Activated CD8-positive, alpha-beta memory T cell treated with anti-CD3 and anti-CD28 coated beads, Interleukin-2, amount 10 ng/mL, durations not matched to agents 7 days and 5 days (primary cell): ENCODE results near the gene NPNT. TPM values are rescaled to one million over a fixed set of nuclear protein-coding genes. Genes with fewer than 3 reads are reported as not detected.
"Not testable (repeated sequence)": the region's sequence is repeated elsewhere in the genome, so short reads cannot be mapped to it uniquely, and the experiment has no call there.

Experiments used
- ATAC-seq: fragments of 150-1000 bp; cut with Tn5 transposase; one replicate; pipeline ENCODE4 v1.10.0; 2021; ENCODE audit warnings: moderate library complexity
- CTCF ChIA-PET: fragments of 350-600 bp; sonication (Branson Sonifier 250); formaldehyde crosslinking; loops from one replicate; lab custom pipeline; 2021; ENCODE audit warnings: antibody characterized with exemption; lab: Charles Lee
- DNase-seq: peaks from one replicate; pipeline ENCODE4 v3.0.0-alpha.2; 2020
- H3K27ac Mint-ChIP-seq: one replicate; pipeline ENCODE4 v1.8.0; 2021; ENCODE audit warnings: mild to moderate bottlenecking, mixed read lengths
- H3K27me3 Mint-ChIP-seq: one replicate; pipeline ENCODE4 v1.8.0; 2021; ENCODE audit warnings: mixed read lengths
- H3K36me3 Mint-ChIP-seq: one replicate; pipeline ENCODE4 v1.8.0; 2021; ENCODE audit warnings: mild to moderate bottlenecking, mixed read lengths
- H3K4me1 Mint-ChIP-seq: one replicate; pipeline ENCODE4 v1.8.0; 2021; ENCODE audit warnings: mixed read lengths
- H3K4me3 Mint-ChIP-seq: one replicate; pipeline ENCODE4 v1.8.0; 2021; ENCODE audit warnings: mild to moderate bottlenecking, moderate library complexity, mixed read lengths
- H3K9me3 Mint-ChIP-seq: one replicate; pipeline ENCODE4 v1.8.0; 2022; ENCODE audit warnings: low read depth, mixed read lengths
- total RNA-seq, 2 experiments: library from RNA; stranded (reverse); gene quantifications; one replicate each; pipeline ENCODE4 v1.2.3, GENCODE V29; 2021

Gene NPNT, protein sequence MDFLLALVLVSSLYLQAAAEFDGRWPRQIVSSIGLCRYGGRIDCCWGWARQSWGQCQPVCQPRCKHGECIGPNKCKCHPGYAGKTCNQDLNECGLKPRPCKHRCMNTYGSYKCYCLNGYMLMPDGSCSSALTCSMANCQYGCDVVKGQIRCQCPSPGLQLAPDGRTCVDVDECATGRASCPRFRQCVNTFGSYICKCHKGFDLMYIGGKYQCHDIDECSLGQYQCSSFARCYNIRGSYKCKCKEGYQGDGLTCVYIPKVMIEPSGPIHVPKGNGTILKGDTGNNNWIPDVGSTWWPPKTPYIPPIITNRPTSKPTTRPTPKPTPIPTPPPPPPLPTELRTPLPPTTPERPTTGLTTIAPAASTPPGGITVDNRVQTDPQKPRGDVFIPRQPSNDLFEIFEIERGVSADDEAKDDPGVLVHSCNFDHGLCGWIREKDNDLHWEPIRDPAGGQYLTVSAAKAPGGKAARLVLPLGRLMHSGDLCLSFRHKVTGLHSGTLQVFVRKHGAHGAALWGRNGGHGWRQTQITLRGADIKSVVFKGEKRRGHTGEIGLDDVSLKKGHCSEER
- not detected for total RNA-seq

DNA sequence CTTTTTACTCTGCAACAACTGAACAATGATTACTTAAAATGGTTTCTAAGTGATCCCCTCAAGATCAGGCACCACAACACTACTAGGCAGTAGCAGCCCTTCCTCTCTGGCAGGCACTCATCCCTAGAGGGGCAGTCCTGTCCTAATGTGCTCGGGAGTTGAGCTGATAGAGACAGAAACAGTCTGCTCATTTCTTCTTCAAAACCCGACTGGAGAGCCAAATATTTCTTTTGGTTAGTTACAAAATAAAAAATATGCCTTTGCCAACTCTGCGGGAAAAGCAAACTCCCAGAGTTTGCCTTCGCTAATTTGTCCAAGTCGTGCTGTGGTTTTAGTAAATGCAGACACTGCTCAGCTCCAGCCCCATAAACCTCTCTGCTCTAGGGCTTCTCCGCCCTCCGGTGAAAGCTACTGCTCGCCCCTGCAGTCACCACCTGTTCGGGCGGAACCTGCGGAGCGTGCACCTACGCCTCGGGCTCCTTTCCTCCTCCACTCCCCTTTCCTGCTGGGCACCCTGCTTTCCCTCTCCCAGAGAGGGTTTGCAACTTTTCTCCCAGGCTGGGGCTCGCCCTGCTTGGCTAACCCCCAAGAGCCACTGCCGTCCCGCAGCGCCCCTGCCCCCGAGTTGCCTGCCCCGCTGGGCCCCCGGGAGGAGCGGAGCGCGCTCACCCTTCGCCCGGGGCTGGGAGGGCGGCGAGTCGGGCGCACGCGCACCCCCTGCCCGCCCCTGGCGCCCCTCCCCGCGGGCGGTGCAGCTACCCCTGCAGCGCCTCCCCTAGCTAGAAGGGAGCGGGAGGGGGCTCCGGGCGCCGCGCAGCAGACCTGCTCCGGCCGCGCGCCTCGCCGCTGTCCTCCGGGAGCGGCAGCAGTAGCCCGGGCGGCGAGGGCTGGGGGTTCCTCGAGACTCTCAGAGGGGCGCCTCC is at the start of gene NPNT:
Gene NPNT, plus strand, starts transcription at position 812 of the 923 bp plus-strand sequence. CDS start 182 bp downstream, outside the sequence.
- DNase-seq (no peak), ATAC-seq (no peak)
- Mint-ChIP-seq H3K27ac (no peak within 1 kb of the TSS), H3K4me1 (peaks cover 5% of the 10 kb centered on the region), H3K36me3 (no peaks in the 10 kb centered on the region), H3K4me3 (peak within 1 kb of the TSS; percentile 18), H3K27me3 (peaks cover 88% of the 10 kb centered on the region), H3K9me3 (no peaks in the 10 kb centered on the region)
- CTCF ChIA-PET: no interaction called here

DNA sequence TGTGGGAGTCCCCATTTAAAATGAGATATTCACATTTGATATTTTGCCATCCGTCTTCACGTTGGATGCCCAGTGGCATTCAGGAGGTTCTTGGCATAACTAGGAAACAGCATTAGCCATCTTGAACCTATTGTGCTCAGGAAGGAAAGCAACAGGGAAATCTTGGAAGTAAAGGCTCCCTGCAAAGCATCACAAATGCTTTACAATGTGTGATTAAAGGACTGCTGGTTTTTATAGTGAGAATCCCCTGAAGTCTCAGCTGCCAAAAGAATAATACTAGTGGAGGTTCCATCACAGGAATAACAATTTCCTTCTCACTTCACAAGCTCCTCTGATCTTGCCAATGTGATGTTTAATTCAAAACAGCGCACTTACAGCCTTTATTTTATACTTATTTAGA is 49.7 kb upstream of the NPNT start:
- Mint-ChIP-seq H3K27ac (no peak overlapping the region), H3K9me3 (no peaks in the 10 kb centered on the region), H3K36me3 (peaks cover 8% of the 10 kb centered on the region), H3K4me3 (no peak overlapping the region), H3K4me1 (no peaks in the 10 kb centered on the region), H3K27me3 (no peaks in the 10 kb centered on the region)
- CTCF ChIA-PET: no interaction called here
- ATAC-seq (no peak), DNase-seq (no peak)

DNA sequence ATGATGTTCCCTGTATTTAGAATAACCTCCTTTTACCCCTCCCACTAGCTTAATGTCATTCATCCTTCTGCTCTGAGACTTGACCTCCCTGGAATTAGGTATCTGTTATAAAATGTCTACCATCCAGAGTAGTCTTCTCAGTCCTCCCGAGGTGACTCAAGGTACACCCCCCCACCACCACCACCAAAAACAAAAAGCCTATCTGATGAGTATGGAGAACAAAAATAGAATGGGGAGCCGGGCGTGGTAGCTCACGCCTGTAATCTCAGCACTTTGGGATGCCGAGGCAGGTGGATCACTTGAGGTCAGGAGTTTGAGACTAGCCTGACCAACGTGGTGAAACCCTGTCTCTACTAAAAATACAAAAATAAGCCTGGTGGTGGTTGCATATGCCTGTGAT is 46.9 kb upstream of the NPNT start:
- H3K4me3 Mint-ChIP-seq, ATAC-seq, H3K4me1 Mint-ChIP-seq, H3K27me3 Mint-ChIP-seq, H3K36me3 Mint-ChIP-seq, DNase-seq, H3K27ac Mint-ChIP-seq, H3K9me3 Mint-ChIP-seq, CTCF ChIA-PET: not testable (repeated sequence)

DNA sequence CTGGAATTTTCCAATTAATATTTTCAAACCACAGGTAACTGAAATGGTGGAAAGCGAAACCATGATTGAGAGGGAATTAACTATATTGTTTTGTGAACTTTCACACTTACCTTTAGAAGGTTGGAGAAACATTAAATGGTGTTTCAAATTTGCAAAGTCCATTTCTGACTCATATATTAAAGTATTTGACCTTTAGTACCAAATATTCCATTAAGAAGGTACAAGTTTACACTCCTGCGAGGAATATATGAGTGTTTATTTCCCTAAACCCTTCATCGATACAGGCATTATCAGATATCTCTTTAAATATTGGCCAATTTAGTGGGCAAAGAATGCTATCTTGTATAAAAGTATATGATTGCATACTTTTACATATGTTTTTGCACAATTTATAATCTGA is 44.1 kb upstream of the NPNT start:
- no peak for DNase-seq
- no peaks in the 10 kb centered on the region for H3K4me1 Mint-ChIP-seq
- no peak overlapping the region for H3K27ac Mint-ChIP-seq
- CTCF ChIA-PET: no interaction called here
- H3K9me3 Mint-ChIP-seq: peaks cover 5% of the 10 kb centered on the region
- no peaks in the 10 kb centered on the region for H3K27me3 Mint-ChIP-seq
- H3K36me3 Mint-ChIP-seq: no peaks in the 10 kb centered on the region
- no peak overlapping the region for H3K4me3 Mint-ChIP-seq
- no peak for ATAC-seq

DNA sequence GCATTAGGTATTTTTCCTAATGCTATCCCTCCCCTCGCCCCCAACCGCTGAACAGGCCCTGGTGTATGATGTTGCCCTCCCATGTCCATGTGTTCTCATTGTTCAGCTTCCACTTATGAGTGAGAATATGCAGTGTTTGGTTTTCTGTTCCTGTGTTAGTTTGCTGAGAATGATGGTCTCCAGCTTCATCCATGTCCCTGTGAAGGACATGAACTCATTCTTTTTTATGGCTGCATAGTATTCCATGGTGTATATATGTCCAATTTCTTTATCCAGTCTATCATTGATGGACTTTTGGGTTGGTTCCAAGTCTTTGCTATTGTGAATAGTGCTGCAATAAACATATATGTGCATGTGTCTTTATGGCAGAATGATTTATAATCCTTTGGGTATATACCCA is 43.0 kb upstream of the NPNT start:
- H3K27me3 Mint-ChIP-seq, H3K9me3 Mint-ChIP-seq, H3K27ac Mint-ChIP-seq, ATAC-seq, CTCF ChIA-PET, H3K4me1 Mint-ChIP-seq, H3K36me3 Mint-ChIP-seq, H3K4me3 Mint-ChIP-seq, DNase-seq: not testable (repeated sequence)

DNA sequence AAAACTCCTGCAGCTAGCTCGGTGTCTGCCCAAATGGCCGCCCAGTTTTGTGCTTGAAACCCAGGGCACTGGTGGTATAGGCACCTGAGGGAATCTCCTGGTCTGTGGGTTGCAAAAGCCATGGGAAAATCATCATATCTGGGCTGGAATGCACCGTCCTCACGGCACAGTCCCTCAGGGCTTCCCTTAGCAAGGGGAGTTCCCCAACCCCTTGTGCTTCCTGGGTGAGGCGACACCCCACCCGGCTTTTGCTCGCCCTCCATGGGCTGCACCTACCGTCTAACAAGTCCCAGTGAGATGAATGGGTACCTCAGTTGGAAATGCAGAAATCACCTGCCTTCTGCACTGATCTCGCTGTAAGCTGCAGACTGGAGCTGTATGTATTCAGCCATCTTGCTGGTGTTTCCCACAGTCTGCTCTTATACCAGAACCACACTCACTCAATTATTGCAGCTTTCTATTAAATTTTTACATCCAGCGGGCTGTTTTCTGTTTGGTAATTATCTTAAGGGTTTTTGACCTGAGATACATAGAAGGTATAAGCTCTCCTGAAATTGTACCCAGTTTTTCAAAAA is 36.7 kb upstream of the NPNT start:
- CTCF ChIA-PET: no interaction called here
- Mint-ChIP-seq H3K9me3 (peaks cover 21% of the 10 kb centered on the region), H3K4me1 (no peaks in the 10 kb centered on the region), H3K27me3 (no peaks in the 10 kb centered on the region), H3K36me3 (peaks cover 4% of the 10 kb centered on the region), H3K27ac (no peak overlapping the region), H3K4me3 (no peak overlapping the region)
- no peak for DNase-seq
- no peak for ATAC-seq

DNA sequence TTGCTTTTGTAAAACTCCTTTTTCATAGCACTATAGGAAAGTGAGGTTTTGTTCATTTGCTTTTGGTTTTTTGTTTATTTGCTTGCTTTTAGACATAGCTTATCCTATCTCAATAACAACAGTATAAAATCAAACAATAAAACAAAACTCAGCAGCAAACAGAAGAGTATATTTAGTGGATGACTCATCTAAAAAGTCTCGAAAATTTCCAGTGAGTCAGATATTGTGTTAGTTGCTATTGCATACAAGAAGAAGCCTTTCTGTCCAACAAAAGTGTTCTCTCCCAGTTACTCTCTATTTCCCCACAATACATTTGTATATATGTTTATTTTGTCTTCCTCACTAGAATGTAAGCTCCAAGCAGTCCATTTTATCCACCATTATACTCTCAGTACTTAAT is 36.0 kb upstream of the NPNT start:
- ATAC-seq (no peak), DNase-seq (no peak)
- H3K4me3 Mint-ChIP-seq: no peak overlapping the region
- H3K4me1 Mint-ChIP-seq: no peaks in the 10 kb centered on the region
- peaks cover 4% of the 10 kb centered on the region for H3K36me3 Mint-ChIP-seq
- H3K27me3 Mint-ChIP-seq: no peaks in the 10 kb centered on the region
- H3K9me3 Mint-ChIP-seq: peaks cover 18% of the 10 kb centered on the region
- H3K27ac Mint-ChIP-seq: no peak overlapping the region
- CTCF ChIA-PET: no interaction called here

DNA sequence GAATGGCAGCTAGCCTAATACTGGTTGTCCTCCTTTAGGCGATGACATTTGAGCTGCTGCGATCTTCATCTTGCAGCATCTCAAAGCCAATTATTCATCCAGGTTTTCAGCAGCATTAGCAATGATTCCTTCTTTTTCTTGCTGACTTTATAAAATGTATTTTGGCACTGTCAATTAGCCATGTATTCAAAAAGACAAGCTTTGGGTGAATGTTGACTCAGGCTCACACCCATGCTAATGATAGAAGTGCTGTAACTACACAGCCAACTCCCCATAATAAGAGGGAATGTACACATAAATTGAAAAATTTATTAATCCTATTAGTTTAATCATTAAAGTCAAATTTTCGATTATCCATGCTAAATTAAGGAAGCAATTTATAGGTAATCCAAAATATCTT is 24.3 kb upstream of the NPNT start:
- ATAC-seq (no peak), DNase-seq (no peak)
- CTCF ChIA-PET: no interaction called here
- no peaks in the 10 kb centered on the region for H3K36me3 Mint-ChIP-seq
- no peak overlapping the region for H3K27ac Mint-ChIP-seq
- H3K9me3 Mint-ChIP-seq: no peaks in the 10 kb centered on the region
- H3K4me3 Mint-ChIP-seq: no peak overlapping the region
- peaks cover 6% of the 10 kb centered on the region for H3K27me3 Mint-ChIP-seq
- H3K4me1 Mint-ChIP-seq: no peaks in the 10 kb centered on the region

DNA sequence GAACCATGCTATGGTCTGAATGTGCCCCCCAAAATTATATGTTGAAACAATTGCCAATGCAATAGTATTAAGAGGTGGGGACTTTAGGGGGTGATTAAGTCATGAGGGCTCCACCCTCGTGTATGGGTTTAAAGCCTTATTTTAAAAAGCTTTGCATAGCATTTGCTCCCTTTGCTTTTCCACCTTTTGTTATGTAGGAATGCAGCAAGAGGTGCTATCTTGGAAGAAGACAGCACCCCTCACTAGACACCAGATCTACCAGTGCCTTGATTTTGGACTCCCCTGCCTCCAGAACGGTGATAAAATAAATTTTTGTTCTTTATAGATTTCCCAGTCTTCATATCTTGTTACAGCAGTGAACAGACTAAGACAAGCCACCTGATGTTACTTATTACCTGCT is 23.3 kb upstream of the NPNT start:
- CTCF ChIA-PET: interaction anchor here (1.0 kb wide), 1 partner anchor 11 kb away, joined by 3 read pairs; no protein-coding TSS in a partner anchor

DNA sequence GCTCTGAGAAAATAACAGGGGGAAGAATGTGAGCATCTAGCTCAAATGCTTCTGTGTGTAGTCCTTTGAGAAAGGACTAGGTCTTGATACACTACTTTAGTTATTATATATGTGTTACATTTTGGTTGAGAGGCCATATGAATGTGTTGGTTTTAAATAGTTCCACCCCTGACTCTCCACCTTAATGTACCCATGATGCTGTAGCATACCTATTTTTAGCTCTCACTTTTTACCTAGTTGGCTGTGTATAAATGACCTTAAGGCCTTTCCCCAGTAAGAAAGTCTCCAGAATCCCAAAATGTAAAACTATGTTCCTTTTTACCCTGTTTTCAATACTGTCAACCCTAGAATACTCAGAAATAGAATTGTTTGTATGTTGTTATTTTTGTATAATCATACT is 20.0 kb upstream of the NPNT start:
- no peak overlapping the region for H3K27ac Mint-ChIP-seq
- no peaks in the 10 kb centered on the region for H3K36me3 Mint-ChIP-seq
- H3K4me1 Mint-ChIP-seq: no peaks in the 10 kb centered on the region
- peaks cover 11% of the 10 kb centered on the region for H3K27me3 Mint-ChIP-seq
- CTCF ChIA-PET: no interaction called here
- H3K9me3 Mint-ChIP-seq: no peaks in the 10 kb centered on the region
- no peak for ATAC-seq
- DNase-seq: no peak
- H3K4me3 Mint-ChIP-seq: no peak overlapping the region

More for the DNA sequence above, 23.3 kb upstream of the NPNT start:
- Mint-ChIP-seq H3K27ac (no peak overlapping the region), H3K4me1 (no peaks in the 10 kb centered on the region), H3K9me3 (no peaks in the 10 kb centered on the region), H3K27me3 (peaks cover 6% of the 10 kb centered on the region), H3K36me3 (no peaks in the 10 kb centered on the region), H3K4me3 (no peak overlapping the region)
- ATAC-seq (no peak), DNase-seq (no peak)

DNA sequence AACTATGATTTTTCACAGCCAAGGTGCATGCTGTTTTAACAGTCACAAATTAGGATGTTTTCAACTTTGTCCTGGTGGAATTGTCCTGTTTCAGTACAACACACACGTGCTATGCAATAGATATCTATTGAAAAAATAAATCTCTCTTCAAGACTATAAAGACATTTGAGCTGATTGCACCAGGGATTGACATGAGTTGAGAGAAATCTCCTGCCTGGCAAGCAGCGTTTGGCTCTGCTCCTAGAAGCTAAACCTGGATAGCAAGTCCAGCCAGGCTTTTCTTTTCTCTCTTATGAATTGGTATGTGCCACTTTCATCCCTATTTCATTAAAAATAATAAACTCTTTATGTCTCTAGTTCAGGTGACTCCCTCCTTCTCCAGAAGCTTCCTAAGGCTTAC is 16.6 kb upstream of the NPNT start:
- peaks cover 7% of the 10 kb centered on the region for H3K27me3 Mint-ChIP-seq
- CTCF ChIA-PET: no interaction called here
- H3K27ac Mint-ChIP-seq: no peak overlapping the region
- H3K4me1 Mint-ChIP-seq: no peaks in the 10 kb centered on the region
- H3K9me3 Mint-ChIP-seq: no peaks in the 10 kb centered on the region
- ATAC-seq (no peak), DNase-seq (no peak)
- H3K36me3 Mint-ChIP-seq: no peaks in the 10 kb centered on the region
- no peak overlapping the region for H3K4me3 Mint-ChIP-seq

DNA sequence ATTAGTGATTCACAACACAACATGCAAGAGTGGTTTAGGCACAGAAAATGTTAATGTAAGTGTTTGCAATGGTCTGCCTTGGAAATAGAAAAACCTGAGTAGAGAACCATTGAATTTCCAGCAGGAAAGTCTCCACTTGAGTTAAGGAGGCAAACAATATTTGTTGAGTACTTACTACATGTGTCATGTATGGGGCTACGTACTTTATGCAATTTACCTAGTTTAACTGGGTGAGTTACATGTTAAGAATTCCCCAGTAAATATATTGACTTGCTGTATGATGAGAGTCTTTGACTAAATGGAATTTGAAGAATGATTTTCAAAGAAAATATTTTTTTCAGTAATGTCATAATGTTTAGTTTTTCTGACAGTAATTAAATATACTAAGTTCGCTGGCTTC is 7.8 kb upstream of the NPNT start:
- H3K4me1 Mint-ChIP-seq: no peaks in the 10 kb centered on the region
- CTCF ChIA-PET: interaction anchor here (0.6 kb wide), 1 partner anchor 1722 kb away, joined by 3 read pairs; no protein-coding TSS in a partner anchor
- H3K27me3 Mint-ChIP-seq: peaks cover 19% of the 10 kb centered on the region
- no peak overlapping the region for H3K27ac Mint-ChIP-seq
- H3K36me3 Mint-ChIP-seq: no peaks in the 10 kb centered on the region
- DNase-seq (no peak), ATAC-seq (no peak)
- H3K4me3 Mint-ChIP-seq: no peak overlapping the region
- peaks cover 4% of the 10 kb centered on the region for H3K9me3 Mint-ChIP-seq
